ENCODE data around the gene UBXN11.

Gene UBXN11

DNA sequence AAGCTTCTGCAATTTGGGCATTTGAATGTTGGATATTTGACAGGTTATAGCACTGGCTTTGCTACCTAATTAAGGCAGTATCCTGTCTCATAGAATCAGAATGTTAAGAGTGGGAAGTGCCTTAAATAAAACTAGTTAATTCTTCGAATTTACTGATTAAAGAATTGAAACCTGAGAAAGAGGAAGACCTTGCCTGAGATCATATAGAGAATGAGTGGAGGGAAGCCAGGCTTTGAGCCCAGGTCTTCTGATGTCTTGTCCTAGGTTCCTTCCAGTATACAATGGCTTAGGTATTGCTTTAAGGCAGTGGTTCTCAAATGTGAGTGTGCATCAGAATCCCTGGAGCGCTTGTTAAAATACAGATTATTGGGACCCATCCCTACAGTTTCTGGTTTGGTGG is 47.4 kb downstream of the UBXN11 start:
- DNase-seq = no peak

DNA sequence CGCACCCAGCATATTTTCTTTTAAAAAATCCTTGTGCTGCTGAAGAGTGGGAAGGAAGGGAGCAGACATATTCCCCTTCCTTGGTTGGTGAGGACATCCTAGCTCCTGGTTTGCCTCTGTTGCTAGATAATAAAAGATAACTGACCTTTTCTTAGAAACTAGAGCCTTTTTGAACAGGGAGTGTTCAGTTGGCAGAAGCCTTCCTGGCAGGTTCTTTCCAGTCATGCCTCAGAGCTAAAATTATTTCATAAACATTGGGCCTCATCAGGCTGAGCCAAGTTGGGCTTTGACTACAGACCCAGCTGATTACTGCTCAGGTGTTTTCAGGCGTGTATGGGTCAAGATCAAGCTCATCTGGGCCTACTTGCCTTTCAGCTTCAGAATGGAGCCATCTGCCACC is 49.2 kb downstream of the UBXN11 start:
- DNase-seq = no peak

DNA sequence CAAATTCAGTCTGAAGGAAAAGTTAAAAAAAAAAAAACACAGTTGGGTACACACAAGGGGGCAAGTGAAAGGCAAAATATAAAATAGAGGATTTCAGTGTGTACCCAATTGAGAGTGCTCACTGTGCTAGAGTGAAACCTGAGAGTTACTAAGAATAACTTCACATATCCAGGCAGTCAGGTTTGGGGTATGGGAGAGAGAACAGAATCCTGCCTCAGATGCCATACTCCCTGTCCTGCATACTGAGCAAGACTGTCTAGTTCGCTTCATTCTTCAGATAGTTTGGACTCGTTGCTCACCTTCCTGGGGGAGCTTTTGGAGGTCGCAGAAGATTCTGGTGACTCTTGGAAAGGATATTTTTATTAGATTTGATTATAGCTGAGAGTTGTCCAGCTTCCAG is 52.0 kb downstream of the UBXN11 start:
- DNase-seq = no peak

DNA sequence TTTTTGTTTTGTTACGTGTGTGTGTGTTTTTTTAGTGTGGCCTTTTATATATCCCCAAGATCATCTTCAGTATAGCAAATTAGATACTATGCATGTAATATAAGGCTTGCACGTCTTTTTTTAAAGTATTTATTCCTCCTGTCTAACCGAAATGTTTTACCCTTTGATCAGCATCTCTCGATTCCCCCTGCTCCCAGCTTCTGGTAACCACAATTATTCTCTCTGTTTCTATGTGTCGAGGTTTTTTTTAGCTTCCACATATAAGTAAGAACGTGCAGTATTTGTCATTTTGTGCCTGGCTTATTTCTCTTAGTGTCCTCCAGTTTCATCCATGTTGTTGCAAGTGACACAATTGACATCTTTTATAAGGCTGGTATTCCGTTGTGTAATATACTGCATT is 53.7 kb downstream of the UBXN11 start:
- DNase-seq = no peak

DNA sequence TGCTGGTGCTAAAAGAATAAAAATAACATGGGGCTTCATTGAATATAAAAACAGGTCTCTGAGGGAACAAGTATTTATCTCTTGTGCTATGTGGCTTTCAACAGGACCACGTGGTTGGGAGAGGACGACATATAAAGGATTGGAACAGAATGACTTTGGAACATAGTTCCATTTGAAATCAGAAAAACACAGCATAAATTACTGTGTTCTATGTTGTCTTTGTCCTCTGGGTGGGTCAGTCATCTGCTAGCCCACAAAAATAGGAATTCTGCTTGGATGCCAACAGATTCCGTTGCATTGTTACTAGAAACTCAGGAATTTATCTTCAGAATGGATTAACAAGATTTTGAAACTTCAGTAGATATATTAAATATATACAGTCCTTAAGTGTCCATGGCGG is 66.5 kb downstream of the UBXN11 start:
- DNase-seq = no peak

DNA sequence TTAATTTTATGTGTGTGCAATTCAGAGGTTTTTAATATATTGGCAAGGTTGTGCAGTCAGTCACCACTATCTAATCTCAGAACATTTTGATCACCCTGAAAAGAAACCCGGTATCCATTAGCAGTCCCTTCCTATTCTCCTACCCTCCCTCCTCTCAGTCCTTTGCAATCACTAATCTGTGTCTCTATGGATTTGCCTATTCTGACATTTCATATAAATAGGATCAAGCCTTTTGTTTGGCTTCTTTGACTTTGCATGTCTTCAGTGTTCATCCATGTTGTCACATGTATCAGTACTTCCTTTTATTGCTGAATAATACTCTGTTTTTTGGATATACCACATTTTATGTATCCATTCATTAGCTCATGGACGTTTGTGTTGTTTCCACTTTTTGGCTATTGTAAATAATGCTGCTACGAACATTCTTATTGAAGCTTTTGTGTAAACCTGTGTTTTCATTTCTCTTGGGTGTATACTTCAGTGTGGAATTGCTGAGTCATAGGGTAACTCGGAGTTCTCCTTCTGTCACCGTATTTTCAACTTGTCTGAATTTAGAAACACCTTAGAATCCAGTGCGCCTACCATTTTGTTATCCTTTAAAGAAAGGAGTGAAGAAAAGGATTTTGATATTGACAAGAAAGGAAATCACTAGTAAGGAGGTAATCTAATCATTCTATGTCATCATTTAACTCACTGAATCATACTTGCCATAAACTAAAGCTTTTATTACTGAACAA is 69.0 kb downstream of the UBXN11 start:
- no peak for DNase-seq

DNA sequence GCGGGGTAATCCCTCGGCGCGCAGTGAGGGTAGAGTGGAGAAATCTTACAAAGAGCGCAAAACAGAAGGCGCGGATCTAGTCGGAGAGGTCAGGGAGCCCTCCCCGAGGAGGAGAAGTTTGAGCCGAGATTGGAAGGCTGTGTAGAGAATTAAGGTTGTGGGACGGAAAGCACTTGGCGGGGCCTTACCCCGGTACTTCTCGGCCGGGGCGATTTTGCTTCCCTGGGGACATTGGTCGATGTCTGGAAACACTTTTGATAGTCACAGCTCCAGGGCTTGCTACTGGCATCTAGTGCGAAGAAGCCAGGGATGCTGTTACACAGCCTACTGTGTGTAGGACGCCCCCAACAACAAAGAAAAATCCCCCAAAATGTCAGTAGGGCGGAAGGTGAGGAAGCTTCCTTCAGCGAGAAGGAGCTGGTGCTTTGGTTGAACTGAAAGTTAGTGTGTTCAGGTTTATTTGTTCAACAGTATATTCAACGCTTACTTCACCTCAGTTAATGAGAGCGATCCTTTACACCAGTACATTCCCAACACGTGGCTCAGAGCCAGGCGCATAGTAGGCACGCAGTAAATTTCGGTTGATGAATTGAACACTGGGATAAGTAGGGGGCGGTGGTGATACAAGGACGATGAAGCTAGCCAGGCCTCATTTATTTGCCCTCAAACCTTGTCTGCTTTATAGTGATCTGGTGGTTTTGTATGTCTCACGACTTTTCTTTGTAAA is 71.6 kb downstream of the UBXN11 start:
- DNase-seq = no peak

DNA sequence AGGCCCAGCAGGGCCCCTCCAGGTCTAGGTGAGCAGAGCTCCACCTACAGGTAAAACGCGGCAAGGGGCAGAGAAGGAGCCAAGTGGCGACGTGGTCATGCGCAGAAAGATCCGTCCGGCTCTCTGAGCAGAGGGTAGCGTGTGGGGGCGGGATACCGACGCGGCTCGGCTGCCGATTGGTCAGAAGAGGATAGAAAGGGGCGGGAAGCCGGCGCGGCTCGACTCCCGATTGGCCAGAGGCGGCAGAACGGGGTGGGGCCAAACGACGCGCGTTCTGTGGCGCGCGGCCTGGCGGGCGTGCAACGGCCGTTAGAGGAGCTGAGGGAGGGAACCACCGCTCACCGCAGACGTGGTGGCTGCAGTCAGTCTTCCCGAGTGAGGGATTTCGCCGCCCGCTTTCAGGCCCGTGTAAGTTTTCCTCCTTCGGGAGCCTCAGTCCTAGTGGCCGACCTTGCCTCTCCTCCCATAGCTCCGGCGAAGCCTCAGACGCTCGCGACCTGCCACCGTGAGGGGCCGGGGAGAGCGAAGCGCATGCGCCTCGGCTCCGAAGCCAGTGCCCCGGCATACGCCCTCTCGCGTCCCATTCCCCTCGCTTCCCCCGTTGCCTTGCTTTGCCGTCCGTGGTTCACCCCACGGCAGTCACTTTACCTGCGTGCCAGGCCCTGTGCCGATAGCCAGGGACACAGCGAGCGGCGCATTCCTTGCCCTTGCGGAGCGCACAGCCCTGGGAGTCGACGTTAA is 72.4 kb downstream of the UBXN11 start, which contains the start of gene CEP85:
Gene CEP85 (plus strand): TSS at position 298 of the 741 bp plus-strand sequence. CDS start 5,584 bp downstream, outside the sequence.
- peak; percentile 88 for DNase-seq

Measured in 8988T (cell line).